Iris pigment epithelial cell (primary cell): Measurements from ENCODE around the gene SLC49A4.

Source experiments
- DNase-seq: peaks from one replicate; pipeline ENCODE4 v3.0.0-alpha.2; 2011; ENCODE audit warnings: low read depth

The SLC49A4 gene

DNA sequence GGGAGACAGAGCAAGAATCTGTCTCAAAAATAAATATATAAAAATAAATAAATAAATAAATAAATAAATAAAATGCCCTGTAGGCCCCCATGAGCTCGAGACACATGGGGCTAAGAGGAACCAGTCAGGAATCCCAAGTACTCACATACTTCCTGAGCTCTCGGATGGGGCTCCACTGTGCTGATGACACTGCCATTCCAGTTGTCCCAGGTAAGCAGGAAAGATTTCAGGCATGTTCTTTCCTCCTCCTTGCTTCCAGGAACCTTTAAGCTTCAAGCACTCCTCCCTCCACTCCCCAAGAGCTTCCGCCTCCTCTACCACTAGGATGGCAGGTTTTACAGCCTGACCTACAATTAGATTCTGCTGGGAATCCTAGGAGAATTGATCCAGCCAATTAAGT is 113.4 kb downstream of the SLC49A4 start:
- DNase-seq, result no peak

DNA sequence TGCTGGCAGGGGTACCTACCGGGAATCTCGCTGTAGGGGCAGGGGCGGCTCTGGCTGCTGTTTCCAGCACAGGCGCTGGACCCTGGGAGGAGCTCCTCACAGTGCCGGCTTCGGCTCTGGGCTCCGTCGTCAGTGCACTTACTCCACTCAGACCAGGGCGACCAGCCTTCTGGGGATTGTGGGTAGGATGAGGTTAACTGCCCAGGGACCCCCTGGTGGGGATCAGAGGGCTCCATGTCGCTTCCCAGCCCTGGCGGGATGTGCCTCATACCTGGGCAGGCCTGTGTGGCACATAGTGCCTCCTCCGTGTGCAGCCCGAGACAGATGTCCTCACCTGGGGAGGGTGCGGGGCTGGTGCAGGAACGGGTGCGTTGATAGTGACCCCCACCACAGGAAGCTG is 117.0 kb downstream of the SLC49A4 start:
- no peak for DNase-seq

DNA sequence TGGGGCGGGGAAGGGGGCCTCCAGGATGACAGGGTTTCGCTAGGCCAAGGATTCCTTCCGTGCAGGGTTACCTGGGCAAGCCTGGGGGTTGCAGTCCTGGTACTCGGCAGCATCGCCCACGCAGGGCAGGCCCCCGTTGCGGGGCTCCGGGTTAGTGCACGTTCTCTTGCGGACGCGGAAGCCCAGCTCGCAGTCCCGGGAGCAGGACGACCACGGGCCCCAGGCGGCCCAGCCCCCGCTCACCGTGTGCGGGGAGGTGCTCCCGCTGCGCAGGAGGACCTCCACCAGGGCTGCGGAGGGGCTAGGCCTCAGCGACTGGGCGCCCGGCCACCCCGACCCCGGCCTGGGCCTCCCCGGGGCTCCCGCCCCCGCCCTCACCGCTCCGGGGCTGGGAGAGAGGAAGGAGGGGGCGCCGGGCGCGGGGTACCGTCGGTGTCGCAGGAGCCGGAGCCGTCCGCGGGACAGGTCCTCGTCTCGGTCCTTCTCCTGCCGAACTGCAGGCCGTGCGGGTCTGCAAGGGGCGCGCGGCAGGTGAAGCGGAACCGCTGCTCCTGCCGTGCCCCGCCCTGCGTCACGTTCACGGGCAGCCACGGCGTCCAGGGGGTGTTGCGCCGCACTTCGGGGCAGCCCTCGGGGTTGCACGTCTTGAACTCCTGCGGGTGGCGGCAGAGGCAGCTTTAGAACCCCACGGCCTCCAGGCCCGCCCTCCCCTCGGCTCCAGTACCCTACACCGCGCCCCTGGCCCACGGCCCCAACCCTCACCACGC is 118.1 kb downstream of the SLC49A4 start:
- DNase-seq, result no peak

DNA sequence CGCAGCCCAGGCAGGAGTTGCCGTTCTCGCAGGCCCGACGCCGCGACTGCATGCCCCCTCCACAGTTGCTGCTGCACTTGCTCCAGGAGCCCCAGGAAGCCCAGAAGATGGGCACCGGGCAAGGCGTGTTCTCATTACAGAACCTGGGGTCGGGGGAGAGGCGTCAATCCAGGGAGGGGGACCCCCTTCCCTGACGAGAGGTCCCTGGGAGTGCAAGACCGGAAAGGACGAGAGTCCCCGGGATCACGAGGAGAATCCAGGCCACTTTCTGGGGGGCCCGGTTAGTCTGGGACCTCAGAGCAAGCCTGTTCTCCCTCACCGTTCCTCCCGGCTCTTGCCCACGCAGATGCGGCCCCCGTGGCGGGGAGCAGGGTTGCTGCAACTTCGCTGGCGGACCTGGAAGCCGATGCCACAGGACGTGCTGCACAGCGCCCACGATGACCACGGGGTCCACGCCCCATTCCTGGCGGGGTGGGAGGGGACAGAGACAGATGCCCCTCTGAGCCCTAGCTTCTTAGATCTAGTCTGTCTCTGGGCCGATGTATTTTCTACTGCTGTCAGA is 118.8 kb downstream of the SLC49A4 start:
- no peak for DNase-seq

DNA sequence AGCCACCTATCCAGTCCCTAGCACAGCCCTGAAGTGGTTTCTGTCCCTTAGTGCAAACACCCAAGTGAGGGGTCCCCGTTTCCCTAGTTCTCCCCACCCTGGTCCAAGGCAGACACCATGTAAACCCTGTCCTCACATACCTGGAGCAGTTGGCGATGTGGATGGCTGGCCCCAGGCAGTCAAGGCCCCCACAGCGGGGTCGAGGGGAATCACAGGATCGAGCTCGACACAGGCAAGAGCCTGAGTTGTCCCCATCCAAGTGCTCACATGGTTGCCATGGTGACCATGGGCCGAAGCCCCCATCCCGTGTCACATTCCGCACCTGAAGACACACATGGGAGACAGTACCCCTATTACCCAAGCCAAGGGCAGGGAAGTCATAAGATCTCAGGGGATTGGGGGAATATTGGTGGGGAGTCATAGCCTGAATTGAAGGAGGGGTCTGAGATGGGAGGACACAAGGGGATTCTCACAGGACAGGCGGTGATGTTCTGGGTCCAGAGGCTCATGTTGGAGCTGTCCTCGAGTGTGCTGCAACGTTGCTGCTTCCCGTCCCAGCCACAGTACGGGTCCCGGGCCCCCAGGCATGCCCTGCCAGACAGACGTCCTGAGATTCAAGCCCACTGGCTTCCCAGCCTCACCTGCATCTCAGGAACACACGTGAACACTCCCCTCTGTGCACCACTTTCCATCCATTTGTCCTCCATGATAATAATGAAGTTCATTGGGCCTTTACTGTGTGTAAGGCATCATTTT is 120.6 kb downstream of the SLC49A4 start:
- no peak for DNase-seq

DNA sequence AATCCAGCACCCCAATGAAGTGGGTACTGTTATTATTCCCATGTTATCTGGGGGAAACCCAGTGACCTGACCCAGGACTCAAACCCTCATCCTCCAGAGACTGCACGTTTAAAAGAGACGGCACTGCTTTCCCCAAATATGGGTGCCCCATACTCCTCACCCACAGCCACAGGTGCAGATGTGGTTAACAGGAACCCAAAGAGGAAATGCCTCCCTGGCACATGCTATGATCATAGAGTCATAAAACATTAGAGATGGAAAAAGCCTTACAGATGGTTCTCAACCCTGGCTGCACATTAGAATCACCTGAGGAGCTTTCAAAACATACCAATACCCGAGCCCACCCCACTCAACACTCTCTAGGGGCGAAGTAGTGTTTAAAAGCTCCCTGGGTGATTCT is 121.2 kb downstream of the SLC49A4 start:
- no peak for DNase-seq

DNA sequence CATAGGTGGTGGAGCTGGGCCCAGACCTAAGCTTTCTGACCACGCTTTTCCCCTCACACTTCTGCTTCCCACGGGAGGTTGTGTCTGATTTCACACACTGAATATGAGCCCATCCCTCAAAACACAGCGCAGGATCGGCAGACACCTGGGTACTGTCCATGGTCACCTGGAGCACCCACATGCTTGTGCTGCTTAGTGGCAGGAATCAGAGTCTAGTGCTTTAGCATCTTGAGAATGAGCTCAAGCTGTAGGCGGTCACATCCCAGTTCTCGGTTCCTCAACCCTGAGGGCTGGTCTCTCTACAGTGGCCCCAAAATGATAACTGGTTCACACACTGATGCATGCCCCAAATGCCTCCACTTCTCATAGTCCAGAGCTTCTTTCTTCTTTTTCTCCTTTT is 121.7 kb downstream of the SLC49A4 start:
- DNase-seq, result no peak

DNA sequence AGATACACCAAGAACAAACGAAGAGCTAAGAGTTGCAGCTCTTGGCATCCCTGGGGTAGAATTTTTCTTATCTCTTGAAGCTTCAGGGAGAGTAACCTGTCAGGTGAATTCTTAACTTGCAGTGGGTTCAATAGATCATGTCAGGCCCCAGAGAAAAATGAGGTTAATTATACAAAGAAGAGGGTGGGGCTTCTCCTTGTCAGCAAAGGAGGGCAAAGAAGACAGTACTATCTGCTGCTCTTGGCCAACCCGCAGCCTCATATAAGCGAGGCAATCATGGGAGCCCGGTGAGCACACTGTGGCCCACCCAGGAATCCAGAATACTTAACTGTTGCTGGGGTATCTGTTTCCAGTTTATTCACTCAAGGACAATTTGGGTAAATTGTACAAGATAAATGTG is 122.5 kb downstream of the SLC49A4 start:
- no peak for DNase-seq

DNA sequence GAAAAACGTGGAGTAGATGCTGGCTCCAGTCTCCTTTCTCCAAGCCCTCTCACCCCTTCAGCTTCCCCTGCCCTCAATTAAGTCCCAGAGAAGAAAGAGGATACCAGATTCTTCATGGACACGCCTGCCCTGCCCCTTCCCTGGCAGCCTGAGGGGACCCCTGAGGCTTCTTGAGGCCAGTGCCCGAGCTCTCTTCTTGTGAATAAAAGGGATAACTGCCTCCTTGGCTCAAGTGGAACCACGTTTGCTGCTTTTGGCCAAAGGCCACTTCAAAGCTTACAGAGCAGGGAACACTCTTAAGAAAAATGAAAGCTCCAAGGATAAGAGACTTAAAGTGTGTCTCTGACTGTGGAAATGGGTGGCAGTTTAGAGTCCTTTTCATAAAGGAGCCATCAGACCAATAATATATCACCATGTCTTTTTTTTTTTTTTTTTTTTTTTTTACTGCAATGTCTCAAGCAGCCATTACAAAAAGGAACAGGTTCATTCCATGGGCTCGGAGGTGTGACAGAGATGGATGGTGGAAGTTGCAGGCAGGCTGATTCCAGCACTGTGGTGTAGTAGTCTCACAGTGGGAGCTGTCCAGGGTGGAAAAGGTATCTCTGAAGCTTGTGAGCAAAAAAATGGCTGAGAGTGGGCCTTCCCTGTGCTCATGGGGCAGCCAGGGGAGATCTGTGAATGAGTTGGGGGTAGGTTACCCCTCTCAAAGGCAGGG is 123.9 kb downstream of the SLC49A4 start:
- peak; percentile 17 for DNase-seq

DNA sequence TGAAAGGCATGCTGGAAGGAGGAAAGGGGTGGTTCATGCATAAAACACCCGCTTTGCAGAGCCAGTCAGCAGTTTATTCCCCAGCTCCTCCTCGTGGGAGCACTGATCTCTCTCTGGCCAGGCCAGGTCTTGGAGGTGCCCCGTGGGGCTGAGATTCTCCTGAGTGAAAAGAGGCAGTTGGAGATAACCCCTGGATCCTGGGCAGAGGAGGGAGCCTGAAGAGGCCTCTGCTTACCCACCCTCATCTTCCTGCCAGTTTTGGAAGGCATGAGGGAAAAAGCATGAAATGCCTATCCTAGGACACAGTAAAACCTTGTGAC is 124.4 kb downstream of the SLC49A4 start:
- DNase-seq, result no peak

DNA sequence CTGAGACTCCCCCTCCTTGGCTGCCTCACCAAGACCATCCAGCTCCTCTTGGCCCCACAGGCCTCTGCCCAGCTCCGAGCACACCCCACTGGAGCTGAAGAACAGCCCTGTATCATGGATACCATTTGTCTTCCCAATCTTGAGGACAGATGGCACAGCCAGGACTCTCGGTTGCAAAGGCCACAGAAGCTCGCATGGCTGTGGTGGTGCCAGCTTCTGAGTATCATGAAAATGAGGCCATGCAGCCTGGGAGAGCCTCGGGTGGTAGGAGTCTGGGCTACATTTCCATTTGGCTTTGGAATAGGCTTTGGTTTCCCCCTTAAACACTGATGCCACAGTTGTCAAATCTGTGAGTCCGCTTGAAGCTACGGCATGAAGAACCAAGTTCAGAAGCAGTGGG is 126.1 kb downstream of the SLC49A4 start:
- no peak for DNase-seq

DNA sequence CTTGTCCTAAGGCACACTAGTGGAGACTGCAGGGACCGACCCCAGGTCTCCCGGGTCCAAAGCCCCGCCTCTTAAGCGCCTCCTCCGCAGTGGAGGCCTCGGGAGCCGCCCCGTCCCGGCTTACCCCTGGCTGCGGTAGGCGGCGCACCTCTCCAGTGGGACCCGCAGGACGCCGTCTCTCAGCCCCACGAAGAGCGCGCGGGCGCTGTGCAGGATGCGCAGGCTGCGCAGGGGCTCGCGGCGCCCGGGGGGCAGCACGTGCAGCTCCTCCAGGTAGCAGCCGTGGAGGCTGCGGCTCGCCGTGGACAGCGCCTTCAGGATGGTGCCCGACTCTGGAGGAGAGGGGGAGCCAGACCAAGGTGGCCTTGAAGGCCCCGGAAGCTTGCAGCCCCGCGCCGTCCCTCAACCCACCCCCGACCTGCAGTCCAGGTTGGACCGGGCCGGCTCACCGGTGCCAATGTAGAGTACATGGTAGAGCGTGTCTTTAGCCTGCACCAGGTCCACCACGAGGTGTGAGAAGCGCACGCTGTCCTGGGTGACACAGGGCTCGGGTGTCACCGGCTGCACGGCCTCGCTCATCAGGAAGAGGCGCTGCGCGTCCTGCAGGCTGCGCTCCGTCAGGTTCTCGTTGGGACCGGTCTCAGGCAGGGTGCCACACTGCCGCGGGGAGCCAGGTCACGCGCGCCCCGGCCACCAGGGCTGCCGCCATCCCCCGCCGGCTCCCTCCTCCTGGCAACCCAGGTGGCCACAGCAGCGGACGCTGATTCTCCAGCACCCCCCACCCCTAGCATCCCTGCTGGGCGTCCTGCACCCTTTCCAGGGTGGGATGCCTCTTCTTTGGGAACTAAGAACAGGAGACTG is 127.2 kb downstream of the SLC49A4 start:
- DNase-seq, result no peak

DNA sequence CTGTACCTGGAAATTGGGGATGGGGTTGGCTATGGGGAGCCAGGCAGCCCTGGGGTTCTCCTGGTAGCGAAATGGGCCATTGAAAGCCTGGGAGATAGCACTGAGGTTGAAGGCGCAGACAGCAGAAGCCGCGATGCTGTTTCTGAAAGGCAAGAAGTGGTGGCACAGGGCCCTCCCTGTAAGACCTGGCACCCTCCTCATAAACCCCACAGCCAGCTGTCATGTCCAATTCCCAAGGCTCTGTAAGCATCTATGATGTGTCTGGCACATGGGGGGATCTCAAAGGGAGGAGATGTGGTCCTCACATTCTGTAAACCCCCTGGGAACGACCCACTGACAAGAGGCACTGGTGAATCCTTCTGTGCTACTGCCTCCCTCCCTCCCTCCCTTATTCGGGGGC is 128.7 kb downstream of the SLC49A4 start:
- DNase-seq, result no peak

DNA sequence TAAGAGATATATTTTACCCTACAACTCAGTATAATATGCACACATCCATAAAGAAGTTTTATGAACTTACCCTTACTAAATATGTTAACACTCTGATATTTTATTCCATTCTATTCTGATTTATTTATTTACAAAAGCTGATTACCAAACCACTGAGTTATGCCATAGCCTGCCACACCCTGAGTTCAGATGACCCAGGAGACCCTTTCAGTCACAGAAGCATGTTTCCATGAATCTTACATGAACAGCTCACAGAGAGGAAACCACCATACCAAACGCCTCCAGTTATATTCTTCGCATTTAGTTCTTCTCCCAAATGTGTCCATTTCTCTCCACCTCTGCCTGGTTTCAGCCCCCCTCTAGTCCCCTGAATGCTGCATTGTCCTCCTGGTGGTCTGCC is 129.2 kb downstream of the SLC49A4 start:
- DNase-seq, result no peak

DNA sequence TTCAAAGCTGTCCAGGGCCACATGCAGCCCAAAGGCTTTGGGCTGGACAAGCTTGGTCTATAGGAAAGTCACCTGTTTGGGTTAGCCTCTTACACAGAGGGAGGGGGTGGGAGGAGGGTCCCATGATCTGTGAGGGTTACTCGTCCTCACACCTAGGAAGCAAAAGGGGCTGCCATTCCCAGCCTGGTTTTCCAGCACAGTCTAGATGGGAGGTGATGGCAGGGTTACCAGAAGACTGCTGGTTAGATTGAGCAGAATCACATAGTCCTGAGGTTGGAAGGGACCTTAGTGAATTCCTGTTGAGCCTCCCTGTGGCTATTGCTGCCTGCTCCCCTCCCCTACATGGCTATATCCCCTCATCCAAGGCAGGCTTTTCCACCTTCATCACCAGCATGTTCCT is 130.9 kb downstream of the SLC49A4 start:
- DNase-seq, result no peak

DNA sequence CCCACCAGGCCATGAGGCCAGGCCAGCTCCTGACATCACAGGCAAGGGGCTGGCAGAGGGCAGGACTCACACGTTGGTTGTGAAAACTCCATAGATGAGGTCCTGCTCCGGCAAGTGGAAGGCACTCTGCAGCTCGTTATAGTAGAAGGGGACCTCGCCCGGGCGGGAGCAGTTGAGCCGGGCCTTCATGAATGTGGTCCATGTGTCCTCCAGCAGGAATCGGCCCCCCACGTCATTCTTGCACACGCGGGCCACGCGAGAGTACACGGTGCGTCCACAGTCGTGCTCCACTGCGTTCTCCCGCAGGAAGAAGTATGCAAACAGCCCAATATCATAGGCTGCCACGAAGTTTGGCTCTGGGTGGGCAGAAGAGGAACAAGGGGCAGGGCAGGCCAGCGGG is 131.5 kb downstream of the SLC49A4 start:
- no peak for DNase-seq

DNA sequence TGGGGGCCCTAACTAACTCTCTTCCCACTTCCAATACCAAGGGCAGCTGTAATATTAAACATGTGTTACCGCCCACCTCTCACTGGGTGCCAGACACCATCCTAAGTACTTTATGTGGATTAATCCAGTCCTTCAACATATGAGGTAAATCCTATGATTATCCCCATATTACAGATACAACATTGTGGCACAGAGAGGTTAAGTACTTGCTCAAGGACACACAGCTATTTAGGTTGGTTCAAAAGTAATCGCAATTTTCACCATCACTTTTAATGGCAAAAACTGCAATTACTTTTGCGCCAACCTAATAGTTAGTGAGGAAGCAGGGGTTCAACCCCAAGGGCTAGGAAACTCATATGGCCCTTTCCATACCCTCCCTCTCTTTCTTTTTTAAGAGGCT is 131.9 kb downstream of the SLC49A4 start:
- no peak for DNase-seq

DNA sequence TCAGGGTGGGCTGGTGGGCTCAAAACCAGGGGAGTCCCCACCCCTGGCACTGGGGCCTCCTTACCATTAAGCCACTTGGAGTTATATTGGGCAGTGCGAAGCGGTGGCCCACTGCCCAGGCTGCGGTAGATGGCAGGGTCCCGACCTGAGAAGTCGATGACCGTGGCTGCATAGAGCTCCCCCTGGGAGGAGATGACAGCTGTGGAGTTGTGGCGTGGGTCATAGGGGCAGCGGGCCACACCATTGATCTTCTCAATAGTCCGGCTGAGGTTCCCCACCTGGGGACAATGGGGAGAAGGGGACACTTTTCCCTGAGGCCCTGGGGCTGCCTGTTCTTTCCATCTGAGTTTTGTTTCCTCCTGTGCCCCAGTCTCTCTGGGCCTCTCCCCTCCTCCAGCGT is 132.9 kb downstream of the SLC49A4 start:
- no peak for DNase-seq

DNA sequence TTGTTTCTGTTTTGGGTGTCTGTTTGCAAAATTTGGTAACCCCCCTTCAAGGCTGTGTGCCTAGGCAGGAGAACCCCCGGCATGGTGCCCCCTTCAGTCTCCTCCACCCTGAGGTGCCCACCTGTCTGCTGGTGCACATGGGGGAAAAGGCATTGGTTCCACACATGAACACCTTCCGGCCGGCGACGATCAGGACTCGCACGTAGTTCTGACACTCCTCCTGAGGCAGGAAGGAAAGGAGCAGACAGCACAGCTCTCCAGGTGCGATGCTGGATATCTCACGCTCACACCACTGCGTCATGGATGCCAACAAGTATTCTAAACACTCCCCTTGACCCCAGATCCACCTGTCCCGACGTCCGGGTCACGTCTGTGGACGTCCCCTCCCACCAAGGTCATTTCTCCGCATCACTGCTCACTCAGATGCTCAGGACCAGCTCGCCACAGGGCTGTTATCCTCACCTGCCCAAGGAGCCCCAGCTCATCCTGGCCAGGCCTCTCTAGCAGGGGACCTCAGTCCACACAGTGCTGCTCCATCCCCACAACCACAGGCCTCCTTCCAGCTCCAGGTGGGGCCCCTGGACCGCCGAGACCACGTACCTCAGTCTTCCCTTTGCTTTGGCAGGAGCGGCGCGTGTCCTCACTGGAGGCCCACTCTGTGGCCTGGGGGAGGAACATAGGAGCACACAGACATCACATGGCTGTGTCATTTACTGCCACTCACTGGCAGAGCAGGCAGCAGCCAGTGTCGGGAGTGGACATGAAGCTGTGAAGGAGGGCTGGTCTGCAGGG is 133.7 kb downstream of the SLC49A4 start:
- no peak for DNase-seq

DNA sequence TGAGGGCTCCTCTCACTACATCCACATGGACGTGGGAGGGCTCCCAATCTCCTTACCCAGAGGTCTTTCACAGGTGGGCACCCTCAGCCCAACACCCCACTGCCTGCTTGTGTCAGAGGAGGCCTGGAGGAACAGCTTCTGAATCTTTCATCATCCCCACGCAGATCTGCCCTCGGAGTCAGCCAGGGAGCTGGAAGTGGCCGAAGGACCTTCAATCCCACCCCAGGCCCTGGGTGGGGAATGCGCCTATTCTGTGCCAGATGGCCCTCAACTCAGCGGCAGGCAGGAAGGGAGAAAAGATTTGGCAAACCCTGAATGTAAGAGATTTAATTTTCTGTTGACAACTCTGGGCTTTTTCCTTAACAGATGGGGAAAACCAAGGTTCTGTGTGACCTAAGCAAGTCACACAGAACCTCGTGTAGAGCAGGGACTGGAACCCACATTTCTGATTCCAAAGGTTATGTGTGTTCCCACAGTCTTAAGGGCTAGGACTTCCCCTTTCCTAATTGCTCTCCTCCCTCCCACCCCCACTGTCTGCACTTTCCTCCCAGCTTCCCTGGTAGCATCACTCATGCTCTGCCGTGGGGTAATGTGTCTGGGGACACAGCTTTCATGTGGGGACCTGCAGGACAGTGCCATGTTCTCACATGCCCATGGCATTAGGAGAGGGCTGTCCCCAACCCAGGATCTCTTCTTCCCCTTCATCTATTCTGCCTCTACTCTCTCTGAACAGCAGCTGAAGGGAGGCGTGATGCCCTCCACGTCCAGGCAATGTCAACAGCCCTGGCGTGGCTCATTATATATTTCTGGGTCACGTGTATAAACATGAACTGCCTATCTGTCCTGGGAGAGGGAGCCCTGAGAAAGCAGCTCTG is 134.6 kb downstream of the SLC49A4 start:
- DNase-seq, result no peak
